Activated T-cell treated with anti-CD3 and anti-CD28 coated beads, Interleukin-2, amount 50 U/mL, for 24 hours (primary cell): ENCODE results near the gene PCDHA5.
"Not testable (repeated sequence)": the region's sequence is repeated elsewhere in the genome, so short reads cannot be mapped to it uniquely, and the experiment has no call there.

Experiments
- DNase-seq: peaks from one replicate; pipeline ENCODE4 v3.0.0-alpha.2; 2020
- H3K27ac Mint-ChIP-seq: 2 replicates; pipeline ENCODE4 v1.8.0; 2020; ENCODE audit warnings: mild to moderate bottlenecking, mixed read lengths
- H3K27me3 Mint-ChIP-seq: 2 replicates; pipeline ENCODE4 v1.8.0; 2020; ENCODE audit warnings: mixed read lengths
- H3K36me3 Mint-ChIP-seq: 2 replicates; pipeline ENCODE4 v1.8.0; 2020; ENCODE audit warnings: low read depth, mixed read lengths
- H3K4me1 Mint-ChIP-seq: 2 replicates; pipeline ENCODE4 v1.8.0; 2020; ENCODE audit warnings: low read depth, mixed read lengths
- H3K4me3 Mint-ChIP-seq: 2 replicates; pipeline ENCODE4 v1.8.0; 2020; ENCODE audit warnings: mild to moderate bottlenecking, moderate library complexity, mixed read lengths
- H3K9me3 Mint-ChIP-seq: 2 replicates; pipeline ENCODE4 v1.8.0; 2020; ENCODE audit warnings: mixed read lengths

The PCDHA5 gene

GRCh38 chr5:140802781-140803271, 18.6 kb upstream of the PCDHA5 start:
- Mint-ChIP-seq H3K9me3 (peaks cover 40% of the 10 kb centered on the region), H3K4me1 (peaks cover 3% of the 10 kb centered on the region), H3K36me3 (peaks cover 20% of the 10 kb centered on the region)

GRCh38 chr5:140806834-140807775, 14.3 kb upstream of the PCDHA5 start, which contains the start of gene PCDHA4:
TSS of gene PCDHA4 (plus strand) at chr5:140807068.
- Mint-ChIP-seq H3K4me3 (no peak within 1 kb of the TSS), H3K27me3 (peaks cover 51% of the 10 kb centered on the region), H3K27ac (no peak within 1 kb of the TSS), H3K9me3 (peaks cover 35% of the 10 kb centered on the region), H3K36me3 (peaks cover 8% of the 10 kb centered on the region), H3K4me1 (peaks cover 3% of the 10 kb centered on the region)
- DNase-seq, result no peak

More at GRCh38 chr5:140802781-140803271, 18.6 kb upstream of the PCDHA5 start:
- DNase-seq, result no peak
- H3K27ac Mint-ChIP-seq, result no peak overlapping the region
- peaks cover 70% of the 10 kb centered on the region for H3K27me3 Mint-ChIP-seq
- no peak overlapping the region for H3K4me3 Mint-ChIP-seq

DNA sequence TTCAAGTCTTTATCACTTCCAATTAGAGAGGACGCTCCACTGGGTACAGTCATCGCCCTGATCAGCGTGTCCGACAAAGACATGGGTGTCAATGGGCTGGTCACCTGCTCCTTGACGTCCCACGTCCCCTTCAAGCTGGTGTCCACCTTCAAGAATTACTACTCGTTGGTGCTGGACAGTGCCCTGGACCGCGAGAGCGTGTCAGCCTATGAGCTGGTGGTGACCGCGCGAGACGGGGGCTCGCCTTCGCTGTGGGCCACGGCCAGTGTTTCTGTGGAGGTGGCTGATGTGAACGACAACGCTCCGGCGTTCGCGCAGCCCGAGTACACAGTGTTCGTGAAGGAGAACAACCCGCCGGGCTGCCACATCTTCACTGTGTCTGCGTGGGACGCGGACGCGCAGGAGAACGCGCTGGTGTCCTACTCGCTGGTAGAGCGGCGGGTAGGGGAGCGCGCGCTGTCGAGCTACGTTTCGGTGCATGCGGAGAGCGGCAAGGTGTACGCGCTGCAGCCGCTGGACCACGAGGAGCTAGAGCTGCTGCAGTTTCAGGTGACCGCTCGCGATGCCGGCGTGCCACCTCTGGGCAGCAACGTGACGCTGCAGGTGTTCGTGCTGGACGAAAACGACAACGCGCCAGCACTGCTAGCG, 13.0 kb upstream of the PCDHA5 start:
- H3K27me3 Mint-ChIP-seq, result peaks cover 49% of the 10 kb centered on the region
- H3K36me3 Mint-ChIP-seq, DNase-seq, H3K4me1 Mint-ChIP-seq, H3K4me3 Mint-ChIP-seq, H3K27ac Mint-ChIP-seq: not testable (repeated sequence)
- peaks cover 38% of the 10 kb centered on the region for H3K9me3 Mint-ChIP-seq

DNA sequence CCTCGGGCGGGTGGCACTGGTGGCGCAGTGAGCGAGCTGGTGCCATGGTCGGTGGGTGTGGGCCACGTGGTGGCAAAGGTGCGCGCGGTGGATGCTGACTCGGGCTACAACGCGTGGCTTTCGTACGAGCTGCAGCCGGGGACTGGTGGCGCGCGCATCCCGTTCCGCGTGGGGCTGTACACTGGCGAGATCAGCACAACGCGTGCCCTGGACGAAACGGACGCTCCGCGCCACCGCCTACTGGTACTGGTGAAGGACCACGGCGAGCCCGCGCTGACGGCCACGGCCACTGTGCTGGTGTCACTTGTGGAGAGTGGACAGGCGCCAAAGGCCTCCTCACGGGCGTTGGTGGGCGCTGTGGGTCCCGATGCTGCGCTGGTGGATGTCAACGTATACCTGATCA, 12.5 kb upstream of the PCDHA5 start:
- Mint-ChIP-seq H3K4me1 (peaks cover 3% of the 10 kb centered on the region), H3K27me3 (peaks cover 44% of the 10 kb centered on the region), H3K4me3 (no peak overlapping the region), H3K36me3 (peaks cover 2% of the 10 kb centered on the region), H3K9me3 (peaks cover 33% of the 10 kb centered on the region), H3K27ac (no peak overlapping the region)
- no peak for DNase-seq

DNA sequence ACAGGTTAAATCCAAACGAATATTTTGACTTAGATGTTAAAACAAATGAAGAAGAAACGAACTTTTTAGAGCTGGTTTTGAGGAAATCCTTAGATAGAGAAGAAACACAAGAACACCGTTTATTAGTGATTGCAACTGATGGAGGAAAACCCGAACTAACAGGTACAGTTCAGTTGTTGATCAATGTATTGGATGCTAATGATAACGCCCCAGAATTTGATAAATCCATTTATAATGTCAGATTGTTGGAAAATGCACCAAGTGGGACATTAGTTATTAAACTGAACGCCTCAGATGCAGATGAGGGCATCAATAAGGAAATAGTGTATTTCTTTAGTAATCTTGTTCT, 842 bp downstream of the PCDHA5 start:
- Mint-ChIP-seq H3K4me3 (no peak overlapping the region), H3K36me3 (peaks cover 6% of the 10 kb centered on the region), H3K27me3 (peaks cover 34% of the 10 kb centered on the region), H3K4me1 (no peaks in the 10 kb centered on the region), H3K27ac (no peak overlapping the region), H3K9me3 (peaks cover 22% of the 10 kb centered on the region)
- no peak for DNase-seq

GRCh38 chr5:140822969-140823368, 1.6 kb downstream of the PCDHA5 start:
- not testable (repeated sequence) for H3K4me3 Mint-ChIP-seq, H3K27ac Mint-ChIP-seq, H3K36me3 Mint-ChIP-seq, DNase-seq, H3K4me1 Mint-ChIP-seq
- H3K9me3 Mint-ChIP-seq, result peaks cover 24% of the 10 kb centered on the region
- peaks cover 34% of the 10 kb centered on the region for H3K27me3 Mint-ChIP-seq

GRCh38 chr5:140823475-140823874, 2.1 kb downstream of the PCDHA5 start:
- DNase-seq, result no peak
- Mint-ChIP-seq H3K27ac (no peak overlapping the region), H3K36me3 (peaks cover 12% of the 10 kb centered on the region), H3K9me3 (peaks cover 28% of the 10 kb centered on the region), H3K4me3 (no peak overlapping the region), H3K4me1 (no peaks in the 10 kb centered on the region), H3K27me3 (peaks cover 37% of the 10 kb centered on the region)

GRCh38 chr5:140827704-140828361, 6.4 kb downstream of the PCDHA5 start, which contains the start of gene PCDHA6:
TSS of gene PCDHA6 (plus strand) at chr5:140827960. CDS start at chr5:140828092, 132 bp downstream.
- H3K9me3 Mint-ChIP-seq, result peaks cover 32% of the 10 kb centered on the region
- H3K27me3 Mint-ChIP-seq, result peaks cover 58% of the 10 kb centered on the region
- DNase-seq, result no peak
- peaks cover 14% of the 10 kb centered on the region for H3K36me3 Mint-ChIP-seq
- no peak within 1 kb of the TSS for H3K27ac Mint-ChIP-seq
- H3K4me3 Mint-ChIP-seq, result no peak within 1 kb of the TSS
- no peaks in the 10 kb centered on the region for H3K4me1 Mint-ChIP-seq

DNA sequence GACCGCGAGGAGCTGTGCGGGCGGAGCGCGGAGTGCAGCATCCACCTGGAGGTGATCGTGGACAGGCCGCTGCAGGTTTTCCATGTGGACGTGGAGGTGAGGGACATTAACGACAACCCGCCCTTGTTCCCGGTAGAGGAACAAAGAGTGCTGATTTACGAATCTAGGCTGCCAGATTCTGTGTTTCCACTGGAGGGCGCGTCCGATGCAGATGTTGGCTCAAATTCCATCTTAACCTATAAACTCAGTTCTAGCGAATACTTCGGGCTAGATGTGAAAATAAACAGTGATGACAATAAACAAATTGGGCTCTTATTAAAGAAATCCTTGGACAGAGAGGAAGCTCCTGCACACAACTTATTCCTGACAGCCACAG, 6.9 kb downstream of the PCDHA5 start:
- no peaks in the 10 kb centered on the region for H3K4me1 Mint-ChIP-seq
- peaks cover 34% of the 10 kb centered on the region for H3K9me3 Mint-ChIP-seq
- H3K27me3 Mint-ChIP-seq, result peaks cover 62% of the 10 kb centered on the region
- H3K36me3 Mint-ChIP-seq, result peaks cover 14% of the 10 kb centered on the region
- H3K27ac Mint-ChIP-seq, result no peak overlapping the region
- no peak overlapping the region for H3K4me3 Mint-ChIP-seq
- no peak for DNase-seq

GRCh38 chr5:140829511-140830501, 8.4 kb downstream of the PCDHA5 start:
- Mint-ChIP-seq H3K27me3 (peaks cover 73% of the 10 kb centered on the region), H3K36me3 (peaks cover 15% of the 10 kb centered on the region), H3K9me3 (peaks cover 40% of the 10 kb centered on the region)
- H3K27ac Mint-ChIP-seq, H3K4me1 Mint-ChIP-seq, DNase-seq, H3K4me3 Mint-ChIP-seq: not testable (repeated sequence)

GRCh38 chr5:140833993-140834392, 12.6 kb downstream of the PCDHA5 start, which contains the start of gene PCDHA7:
TSS of gene PCDHA7 (plus strand) at chr5:140834269. CDS start at chr5:140834384, 115 bp downstream.
- Mint-ChIP-seq H3K36me3 (peaks cover 5% of the 10 kb centered on the region), H3K4me3 (no peak within 1 kb of the TSS), H3K9me3 (peaks cover 21% of the 10 kb centered on the region), H3K27me3 (peaks cover 61% of the 10 kb centered on the region), H3K27ac (peak within 1 kb of the TSS; percentile 23), H3K4me1 (peaks cover 5% of the 10 kb centered on the region)
- DNase-seq, result no peak

- not testable (repeated sequence) for H3K36me3 Mint-ChIP-seq, H3K4me1 Mint-ChIP-seq, DNase-seq, H3K4me3 Mint-ChIP-seq
- peaks cover 24% of the 10 kb centered on the region for H3K9me3 Mint-ChIP-seq
- H3K27ac Mint-ChIP-seq, result peak overlapping the region; percentile 23
- peaks cover 60% of the 10 kb centered on the region for H3K27me3 Mint-ChIP-seq
Measured at GRCh38 chr5:140834439-140835008, 13.1 kb downstream of the PCDHA5 start.
